HepG2 (cell line): ENCODE data around the gene GPR137. TPM values are rescaled to one million over a fixed set of nuclear protein-coding genes. Genes with fewer than 3 reads are reported as not detected.
A peak's percentile ranks its signal among the peaks of the same experiment; 100 is the strongest.

Source experiments
- ATRX ChIP-seq: sonication (generic); formaldehyde crosslinking; IDR thresholded peaks from 2 replicates; pipeline ENCODE4 v1.4.0; 2020; ENCODE audit warnings: missing genetic modification reagents, borderline replicate concordance
- CC2D1A ChIP-seq: sonication (generic); formaldehyde crosslinking; IDR thresholded peaks from 2 replicates; pipeline ENCODE4 v1.8.1; 2023; ENCODE audit warnings: mild to moderate bottlenecking, missing genetic modification reagents
- EED ChIP-seq: sonication (generic); formaldehyde crosslinking; IDR thresholded peaks from 2 replicates; pipeline ENCODE4 v1.5.0; 2020; ENCODE audit warnings: mild to moderate bottlenecking, missing genetic modification reagents
- KDM1A ChIP-seq: IDR thresholded peaks from 2 replicates; pipeline ENCODE4 v1.6.1; 2016; ENCODE audit warnings: missing compliant biosample characterization
- NCOA5 ChIP-seq: sonication (generic); formaldehyde crosslinking; IDR thresholded peaks from 2 replicates; pipeline ENCODE4 v1.4.0; 2020; ENCODE audit warnings: missing genetic modification reagents
- ZBTB39 ChIP-seq: sonication (generic); formaldehyde crosslinking; IDR thresholded peaks from 2 replicates; pipeline ENCODE4 v1.5.0; 2020; ENCODE audit warnings: missing genetic modification reagents
- ZBTB40 ChIP-seq, 2 experiments: fragments of 450-650 bp in 1 of 2; sonication (generic) in 1 of 2; formaldehyde crosslinking in 1 of 2; IDR thresholded peaks; 2 replicates each; pipeline versions ENCODE4 v1.6.1 to v1.8.0; 2016 to 2022; ENCODE audit warnings: antibody characterized with exemption in 1 of 2, mild to moderate bottlenecking in 1 of 2, missing genetic modification reagents in 1 of 2
- ZBTB49 ChIP-seq: sonication (generic); formaldehyde crosslinking; IDR thresholded peaks from 2 replicates; pipeline ENCODE4 v1.4.0; 2020; ENCODE audit warnings: missing genetic modification reagents, borderline replicate concordance
- ZEB1 ChIP-seq: IDR thresholded peaks from 2 replicates; pipeline ENCODE4 v1.6.1; 2012; ENCODE audit warnings: mild to moderate bottlenecking, low read depth, inconsistent platforms; ENCODE audit not compliant: insufficient replicate concordance
- ZNF557 ChIP-seq: sonication (generic); formaldehyde crosslinking; IDR thresholded peaks from 2 replicates; pipeline ENCODE4 v1.4.0; 2020; ENCODE audit warnings: missing genetic modification reagents
- ZNF570 ChIP-seq: sonication (generic); formaldehyde crosslinking; IDR thresholded peaks from 2 replicates; pipeline ENCODE4 v1.4.0; 2020; ENCODE audit warnings: mild to moderate bottlenecking, missing genetic modification reagents, borderline replicate concordance
- ZNF713 ChIP-seq: sonication (generic); formaldehyde crosslinking; IDR thresholded peaks from 2 replicates; pipeline ENCODE4 v1.4.0; 2020; ENCODE audit warnings: mild to moderate bottlenecking, missing genetic modification reagents
- ZSCAN20 ChIP-seq: sonication (generic); formaldehyde crosslinking; IDR thresholded peaks from 2 replicates; pipeline ENCODE4 v1.4.0; 2020; ENCODE audit warnings: missing genetic modification reagents, mild to moderate bottlenecking, borderline replicate concordance
- polyA plus RNA-seq, 8 experiments: library from polyadenylated mRNA; depleted of rRNA in 3 of 8; stranded (reverse) in 7 of 8; unstranded in 1 of 8; fragments of >200 nt; fragmentation: Illumina TruSeq in 4 of 8; extraction: Trizol in 4 of 8; gene quantifications; 2 replicates each; pipeline versions ENCODE4 v1.2.1 to v1.2.3, GENCODE V29; 2011 to 2016; ENCODE audit warnings: low read depth in 4 of 8, missing spikeins in 1 of 8, mixed read lengths in 1 of 8; ENCODE audit not compliant: insufficient read depth in 1 of 8
- total RNA-seq, 5 experiments: library from RNA; depleted of rRNA; stranded (reverse); fragments of >200 nt; fragmentation: Illumina TruSeq; extraction: Trizol; gene quantifications; 2 replicates each; pipeline ENCODE4 v1.2.3, GENCODE V29; 2016; ENCODE audit warnings: low read depth in 1 of 5

The GPR137 gene
- total and polyA plus RNA-seq, 2 of the 13 experiments (the other 11 are each of a cell fraction or from before 2014, with no cell fraction given): 8.5 to 13.2 TPM

GRCh38 chr11:64246871-64247728 lies 38.5 kb upstream of the GPR137 start, which contains the start of gene PPP1R14B (continued):
- TF ChIP-seq ZBTB40 (IDR thresholded peaks at IDR 0.05) (no peak), ZBTB40 (CRISPR knock-in tag; IDR thresholded peaks at IDR 0.05) (peak; percentile 67), EED (no peak), ZEB1 (no peak), ZSCAN20 (CRISPR knock-in tag) (no peak), CC2D1A (CRISPR knock-in tag) (no peak), NCOA5 (no peak), ZNF713 (CRISPR knock-in tag) (0 out of 2 replicates have a peak, but pooled peaks have one; percentile 33), ATRX (CRISPR knock-in tag) (no peak), ZBTB39 (CRISPR knock-in tag) (no peak; the same call in 1 of the 2 replicates), ZNF570 (CRISPR knock-in tag) (no peak), ZBTB49 (CRISPR knock-in tag) (no peak), ZNF557 (no peak), KDM1A (CRISPR knock-in tag) (no peak)
